Heart right ventricle (tissue), 16 donors: ENCODE results near the gene LMBR1. TPM values are rescaled to one million over a fixed set of nuclear protein-coding genes. Genes with fewer than 3 reads are reported as not detected.

Source experiments
- ATAC-seq, 8 donors: fragments of 200-7000 bp; cut with Tn5 transposase; one replicate each; pipeline ENCODE4 v1.9.1; 2020; ENCODE audit warnings: mild to moderate bottlenecking in 8 of 8, moderate library complexity in 8 of 8, moderate number of reproducible peaks in 1 of 8
- DNase-seq, 2 donors: peaks; one replicate each; pipeline ENCODE4 v3.0.0-alpha.2; 2020
- H3K27ac ChIP-seq, 10 donors: fragments of 200-600 bp; sonication (generic) in 2 of 10; one replicate each; pipeline versions ENCODE4 v1.5.0 to v1.8.0; 2020 to 2022; ENCODE audit warnings: mild to moderate bottlenecking in 3 of 10
- H3K27me3 ChIP-seq, 7 donors: fragments of 200-600 bp; one replicate each; pipeline ENCODE4 v1.8.0; 2021 to 2022; ENCODE audit warnings: mild to moderate bottlenecking in 2 of 7
- H3K36me3 ChIP-seq, 9 donors: fragments of 200-600 bp; sonication (generic) in 1 of 9; one replicate each; pipeline versions ENCODE4 v1.5.0 to v1.8.0; 2020 to 2022; ENCODE audit warnings: mild to moderate bottlenecking in 2 of 9
- H3K4me1 ChIP-seq, 9 donors: fragments of 200-600 bp; sonication (generic) in 1 of 9; one replicate each; pipeline versions ENCODE4 v1.5.0 to v1.8.0; 2020 to 2022; ENCODE audit warnings: mild to moderate bottlenecking in 4 of 9
- H3K4me3 ChIP-seq, 10 donors: fragments of 200-600 bp; sonication (generic) in 2 of 10; one replicate each; pipeline versions ENCODE4 v1.5.0 to v1.8.0; 2020 to 2022; ENCODE audit warnings: mild to moderate bottlenecking in 7 of 10, moderate library complexity in 2 of 10
- H3K9me3 ChIP-seq, 11 donors: fragments of 200-600 bp in 10 of 11; sonication (generic) in 2 of 11; one replicate each; pipeline versions ENCODE4 v1.5.0 to v1.8.0; 2013 to 2022; ENCODE audit warnings: mild to moderate bottlenecking in 2 of 11, control low read depth in 1 of 11, moderate library complexity in 1 of 11
- WGBS, 2 donors: extraction: QIAGEN DNeasy Blood & Tissue Kit; methylation state at CpG; one replicate each; pipeline ENCODE4 v1.1.7; 2013; ENCODE audit warnings: inconsistent platforms in 1 of 2; 5-methylcytosine and 5-hydroxymethylcytosine counted together
- intact Hi-C, 10 donors: fragments of 100-400 bp; cut with DNase I; formaldehyde crosslinking; loops; one replicate each; pipeline versions ENCODE4 v1.11.1 to v1.14.2; 2022
- polyA plus RNA-seq, 2 donors: library from polyadenylated mRNA; stranded (reverse); fragments of 200-250 nt; gene quantifications; one replicate each; pipeline ENCODE4 v1.2.3, GENCODE V29; 2013
- total RNA-seq, 10 donors: library from RNA; stranded (reverse); fragmentation: NEBNext Ultra II Directional in 3 of 10; extraction: Animal tissue kit (Norgen Biotek cat#: 25700) in 3 of 10; gene quantifications; one replicate each; pipeline versions ENCODE4 v1.2.1 to v1.2.4, GENCODE V29; 2021 to 2023
- TF ChIP-seq, protein P1 (sequence below), 9 donors: fragments of 200-600 bp; sonication (generic) in 2 of 9; IDR thresholded peaks; one replicate each; pipeline versions ENCODE4 v1.5.0 to v1.8.0; 2021 to 2022; ENCODE audit warnings: antibody characterized with exemption in 9 of 9, mild to moderate bottlenecking in 5 of 9, moderate library complexity in 1 of 9
- donor health status: Arrhythmogenic right ventricular cardiomyopathy.
- donor health status: ischemic (EF 13 %, LVEDD 7.1; RV severe dilation, severe dysfunction).
- donor health status: healthy with polysubstance abuse.
- donor health status: DM: no; HTN: yes; CAD: no.
- donor health status: DM: no; HTN: no; CAD: no.
- donor health status: ischemic (EF 25% LVEDD 6.9; RV normal size, moderate dysfunction).
- donor health status: ischemic (EF 25% LVEDD 5.7; RV mildly dilated, moderate dysfunction).
- donor health status: healthy.
- donor health status: DM: yes; HTN: yes; CAD: no.
- donor health status: Ischemic cardiomyopathy.
- donor health status: ischemic (EF 35%, LVEDD 5.7; RV mildly dilated, moderate dysfunction).
- donor health status: nonischemic (EF 11% LVEDD 7.7; RV severe dilation, severe dysfunction).
- donor health status: DM: yes; HTN: yes; CAD: no.
- donor health status: PGD.
- donor health status: ischemic (EF 29% LVEDD 5.4; RV normal size, mild dysfunction).
- donor health status: nonischemic (EF 23%, LVEDD 6.1; RV moderate dilation, normal function).

LMBR1 gene
- total and polyA plus RNA-seq, 12 donors = 9.0 to 45.5 (median 37.5) TPM

- Histone ChIP-seq H3K36me3 (peaks cover 0 to 2% (median 0%) of the 10 kb centered on the region in 9 donors), H3K4me3 (no peak overlapping the region), H3K27ac (no peak overlapping the region), H3K4me1 (no peaks in the 10 kb centered on the region), H3K27me3 (no peaks in the 10 kb centered on the region), H3K9me3 (peaks cover 0 to 22% (median 10%) of the 10 kb centered on the region in 11 donors)
- ATAC-seq = no peak
- no peak for DNase-seq
- TF ChIP-seq, protein P1, sequence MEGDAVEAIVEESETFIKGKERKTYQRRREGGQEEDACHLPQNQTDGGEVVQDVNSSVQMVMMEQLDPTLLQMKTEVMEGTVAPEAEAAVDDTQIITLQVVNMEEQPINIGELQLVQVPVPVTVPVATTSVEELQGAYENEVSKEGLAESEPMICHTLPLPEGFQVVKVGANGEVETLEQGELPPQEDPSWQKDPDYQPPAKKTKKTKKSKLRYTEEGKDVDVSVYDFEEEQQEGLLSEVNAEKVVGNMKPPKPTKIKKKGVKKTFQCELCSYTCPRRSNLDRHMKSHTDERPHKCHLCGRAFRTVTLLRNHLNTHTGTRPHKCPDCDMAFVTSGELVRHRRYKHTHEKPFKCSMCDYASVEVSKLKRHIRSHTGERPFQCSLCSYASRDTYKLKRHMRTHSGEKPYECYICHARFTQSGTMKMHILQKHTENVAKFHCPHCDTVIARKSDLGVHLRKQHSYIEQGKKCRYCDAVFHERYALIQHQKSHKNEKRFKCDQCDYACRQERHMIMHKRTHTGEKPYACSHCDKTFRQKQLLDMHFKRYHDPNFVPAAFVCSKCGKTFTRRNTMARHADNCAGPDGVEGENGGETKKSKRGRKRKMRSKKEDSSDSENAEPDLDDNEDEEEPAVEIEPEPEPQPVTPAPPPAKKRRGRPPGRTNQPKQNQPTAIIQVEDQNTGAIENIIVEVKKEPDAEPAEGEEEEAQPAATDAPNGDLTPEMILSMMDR (IDR thresholded peaks at IDR 0.05) = no peak
- 90 to 91% methylated on average over 1 of the region's 1 CpG for WGBS, 2 donors
- intact Hi-C loops = no loop called here
These were observed 200.1 kb downstream of the LMBR1 start for GRCh38 chr7:156692849-156693248.

- Histone ChIP-seq H3K4me1 (no peaks in the 10 kb centered on the region), H3K36me3 (peaks cover 0 to 7% (median 0%) of the 10 kb centered on the region in 9 donors), H3K27me3 (no peaks in the 10 kb centered on the region), H3K27ac (no peak overlapping the region), H3K4me3 (no peak overlapping the region), H3K9me3 (peaks cover 0 to 12% (median 2%) of the 10 kb centered on the region in 11 donors)
- DNase-seq (no peak), ATAC-seq (no peak)
- TF ChIP-seq, protein P1 (IDR thresholded peaks at IDR 0.05) = no peak
- 81 to 93% methylated on average over 5 of the region's 5 CpGs for WGBS, 2 donors
- intact Hi-C loops = no loop called here
These were observed 201.2 kb downstream of the LMBR1 start for GRCh38 chr7:156691764-156692163.

DNA sequence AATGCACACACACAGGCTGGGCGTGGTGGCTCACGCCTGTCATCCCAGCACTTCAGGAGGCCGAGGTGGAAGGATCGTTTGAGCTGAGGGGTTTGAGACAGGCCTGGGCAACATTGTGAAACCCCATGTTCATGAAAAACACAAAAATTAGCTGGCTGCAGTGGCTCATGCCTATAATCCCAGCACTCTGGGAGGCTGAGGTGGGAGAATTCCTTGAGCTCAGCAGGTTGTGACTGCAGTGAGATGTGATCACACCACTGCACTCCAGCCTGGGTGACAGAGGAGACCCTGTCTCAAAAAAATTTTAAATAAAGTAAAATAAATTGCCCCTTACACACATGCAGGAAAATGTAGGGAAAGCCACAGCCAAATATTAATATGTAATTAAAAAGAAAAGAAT is 208.3 kb downstream of the LMBR1 start:
- H3K9me3 ChIP-seq = no peaks in the 10 kb centered on the region
- peaks cover 0 to 59% (median 8%) of the 10 kb centered on the region in 9 donors for H3K36me3 ChIP-seq

GRCh38 chr7:156684251-156684650 is 208.7 kb downstream of the LMBR1 start:
- Histone ChIP-seq H3K9me3 (no peaks in the 10 kb centered on the region), H3K4me3 (no peak overlapping the region), H3K27me3 (no peaks in the 10 kb centered on the region), H3K36me3 (peaks cover 0 to 64% (median 8%) of the 10 kb centered on the region in 9 donors), H3K27ac (no peak overlapping the region), H3K4me1 (no peaks in the 10 kb centered on the region)
- intact Hi-C loops = no loop called here
- DNase-seq (no peak), ATAC-seq (no peak)
- TF ChIP-seq, protein P1 (IDR thresholded peaks at IDR 0.05) = no peak
- WGBS, 2 donors = 92 to 94% methylated on average over 10 of the region's 10 CpGs

More for the DNA sequence above, 208.3 kb downstream of the LMBR1 start:
- intact Hi-C loops = no loop called here
- DNase-seq = no peak
- Histone ChIP-seq H3K4me3 (no peak overlapping the region), H3K27ac (no peak overlapping the region), H3K4me1 (no peaks in the 10 kb centered on the region), H3K27me3 (no peaks in the 10 kb centered on the region)
- no peak for ATAC-seq
- TF ChIP-seq, protein P1 (IDR thresholded peaks at IDR 0.05) = no peak
- 89 to 94% methylated on average over 4 of the region's 4 CpGs for WGBS, 2 donors
